Adrenal gland (tissue), 12 donors: ENCODE measurements around the gene GPRC5D. TPM values are rescaled to one million over a fixed set of nuclear protein-coding genes. Genes with fewer than 3 reads are reported as not detected.
A peak's percentile ranks its signal among the peaks of the same experiment; 100 is the strongest.

Experiments used
- DNase-seq, 7 donors: peaks; one replicate each; pipeline ENCODE4 v3.0.0-alpha.2; 2019 to 2020
- H3K27ac ChIP-seq, 5 donors: fragments of 200-600 bp; sonication (generic) in 4 of 5; 1 replicate in 3 of 5; 2 replicates in 2 of 5; pipeline versions ENCODE4 v1.5.1 to v1.8.0; 2016 to 2020; ENCODE audit warnings: mild to moderate bottlenecking in 1 of 5
- H3K27me3 ChIP-seq: fragments of 200-600 bp; 2 replicates; pipeline ENCODE4 v1.8.0; 2021
- H3K36me3 ChIP-seq, 2 donors: fragments of 200-600 bp; replicated peaks in 1 of 2; 1 replicate in 1 of 2; 2 replicates in 1 of 2; pipeline versions ENCODE4 v1.5.1 to v1.8.0; 2018 to 2022
- H3K4me1 ChIP-seq, 2 donors: fragments of 200-600 bp; replicated peaks in 1 of 2; 1 replicate in 1 of 2; 2 replicates in 1 of 2; pipeline versions ENCODE4 v1.5.1 to v1.8.0; 2018 to 2021
- H3K4me3 ChIP-seq, 4 donors: fragments of 200-600 bp; sonication (generic) in 3 of 4; one replicate each; pipeline ENCODE4 v1.5.1; 2016 to 2018
- H3K9me3 ChIP-seq, 3 donors: fragments of 200-600 bp; sonication (generic) in 1 of 3; replicated peaks in 1 of 3; 1 replicate in 2 of 3; 2 replicates in 1 of 3; pipeline versions ENCODE4 v1.5.1 to v1.8.0; 2016 to 2021
- CTCF ChIP-seq, 6 experiments: fragments of 450-650 bp in 4 of 6; fragments of 200-600 bp in 2 of 6; sonication (generic) in 1 of 6; IDR thresholded peaks; 1 replicate in 5 of 6; 2 replicates in 1 of 6; pipeline versions ENCODE4 v1.5.1 to v1.8.0; 2016 to 2021; ENCODE audit warnings: antibody characterized with exemption in 6 of 6, mild to moderate bottlenecking in 2 of 6, moderate library complexity in 1 of 6
- POLR2A ChIP-seq, 2 donors: fragments of 450-650 bp; IDR thresholded peaks; one replicate each; pipeline ENCODE4 v1.6.1; 2017; ENCODE audit warnings: antibody characterized with exemption in 2 of 2, mild to moderate bottlenecking in 2 of 2, moderate library complexity in 1 of 2
- WGBS, 4 donors: extraction: QIAGEN DNeasy Blood & Tissue Kit in 2 of 4; methylation state at CpG; one replicate each; pipeline versions ENCODE4 v1.1.5 to v1.1.7; 2013 to 2017; 5-methylcytosine and 5-hydroxymethylcytosine counted together
- intact Hi-C, 2 donors: fragments of 100-400 bp; cut with DNase I; formaldehyde crosslinking; loops; one replicate each; pipeline versions ENCODE4 v1.14.1 to v1.15.0; 2022 to 2023
- polyA plus RNA-seq, 3 donors: library from polyadenylated mRNA; stranded (reverse); fragments of 200-250 nt in 2 of 3; fragments of 350-450 nt in 1 of 3; fragmentation: Illumina TruSeq in 1 of 3; extraction: RNeasy Lipid Tissue Mini Kit (QIAGEN cat#74804) in 1 of 3; gene quantifications; one replicate each; pipeline ENCODE4 v1.2.3, GENCODE V29; 2013 to 2014
- total RNA-seq, 9 donors: library from RNA; depleted of rRNA in 4 of 9; stranded (reverse); fragments of >200 nt in 4 of 9; fragments of 120-200 nt in 1 of 9; fragmentation: NEBNext Ultra II Directional in 1 of 9; extraction: Animal tissue kit (Norgen Biotek cat#: 25700) in 1 of 9; gene quantifications; one replicate each; pipeline versions ENCODE4 v1.1.0 to v1.2.4, GENCODE V29; 2013 to 2023
- donor health status: healthy with polysubstance abuse.
- donor health status: Bipolar disorder and iron deficiency.
- donor health status: DM: yes; HTN: yes; CAD: no.
- donor health status: DM: no; HTN: no; CAD: no.
- donor health status: DM: no; HTN: no; CAD: no.
- donor health status: DM: yes; HTN: yes; CAD: no.

The GPRC5D gene
- total and polyA plus RNA-seq, 12 donors: 0.17 to 0.40 TPM; not detected in 10

GRCh38 chr12:12896260-12896659 is 55.7 kb downstream of the GPRC5D start:
- Histone ChIP-seq H3K4me3 (no peak overlapping the region), H3K27me3 (no peaks in the 10 kb centered on the region), H3K9me3 (no peaks in the 10 kb centered on the region), H3K4me1 (peaks cover 11 to 20% of the 10 kb centered on the region in 2 donors), H3K36me3 (no peaks in the 10 kb centered on the region), H3K27ac (no peak overlapping the region)
- intact Hi-C loops: no loop called here
- no peak for TF ChIP-seq CTCF (IDR thresholded peaks at IDR 0.05)
- no peak for TF ChIP-seq POLR2A (IDR thresholded peaks at IDR 0.05)
- DNase-seq: no peak
- 62 to 67% (median 64%) methylated on average over 2 of the region's 2 CpGs for WGBS, 4 donors

DNA sequence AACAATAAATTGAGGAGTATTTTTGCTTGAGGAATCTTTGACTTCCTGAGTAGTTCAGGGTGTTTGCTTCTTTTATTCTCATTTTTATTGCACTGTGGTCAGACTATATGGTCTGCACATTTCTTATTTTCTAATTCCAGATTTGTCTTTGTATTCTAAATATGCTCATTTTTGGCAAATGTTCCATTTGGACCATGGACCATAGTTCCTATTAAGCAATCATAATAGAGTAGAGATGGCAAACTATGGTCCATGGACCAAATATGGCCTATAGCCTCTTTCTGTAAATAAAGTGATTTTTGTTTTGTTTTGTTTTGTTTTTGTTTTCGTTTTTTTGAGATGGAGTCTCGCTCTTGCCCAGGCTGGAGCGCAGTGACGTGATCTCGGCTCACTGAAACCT is 58.5 kb downstream of the GPRC5D start:
- no peak for DNase-seq
- intact Hi-C loops: no loop called here
- Histone ChIP-seq H3K4me3 (no peak overlapping the region), H3K9me3 (no peaks in the 10 kb centered on the region), H3K4me1 (peaks cover 0 to 9% of the 10 kb centered on the region in 2 donors), H3K27me3 (no peaks in the 10 kb centered on the region), H3K36me3 (no peaks in the 10 kb centered on the region), H3K27ac (no peak overlapping the region)
- TF ChIP-seq CTCF (IDR thresholded peaks at IDR 0.05): no peak
- TF ChIP-seq POLR2A (IDR thresholded peaks at IDR 0.05): no peak
- WGBS, 4 donors: 94 to 98% (median 95%) methylated on average over 5 of the region's 5 CpGs

GRCh38 chr12:12892681-12893141 is 59.3 kb downstream of the GPRC5D start:
- 62 to 73% (median 67%) methylated on average over 10 of the region's 10 CpGs for WGBS, 4 donors
- intact Hi-C loops: no loop called here

GRCh38 chr12:12891881-12892355 is 60.1 kb downstream of the GPRC5D start:
- Histone ChIP-seq H3K9me3 (no peaks in the 10 kb centered on the region), H3K27me3 (no peaks in the 10 kb centered on the region), H3K4me1 (peaks cover 0 to 9% of the 10 kb centered on the region in 2 donors), H3K36me3 (no peaks in the 10 kb centered on the region), H3K4me3 (peak overlapping the region in 2 of 4 donors; percentile 46 to 52), H3K27ac (peak overlapping the region in 3 of 5 donors; percentile 61 to 86 (median 86))
- WGBS, 4 donors: 38 to 53% (median 48%) methylated on average over 7 of the region's 7 CpGs
- intact Hi-C loops: no loop called here
- peak in 1 of 7 donors; percentile 23 for DNase-seq
- TF ChIP-seq CTCF (IDR thresholded peaks at IDR 0.05): no peak
- no peak for TF ChIP-seq POLR2A (IDR thresholded peaks at IDR 0.05)

More at GRCh38 chr12:12892681-12893141, 59.3 kb downstream of the GPRC5D start:
- no peaks in the 10 kb centered on the region for H3K36me3 ChIP-seq
- H3K9me3 ChIP-seq: no peaks in the 10 kb centered on the region
- peaks cover 0 to 9% of the 10 kb centered on the region in 2 donors for H3K4me1 ChIP-seq
- TF ChIP-seq CTCF (IDR thresholded peaks at IDR 0.05) (no peak), POLR2A (IDR thresholded peaks at IDR 0.05) (no peak)
- no peak for DNase-seq
- no peaks in the 10 kb centered on the region for H3K27me3 ChIP-seq
- no peak overlapping the region for H3K4me3 ChIP-seq
- no peak overlapping the region for H3K27ac ChIP-seq
